CD4-positive, alpha-beta T cell treated with Interferon alpha-2 for 1 hour (primary cell): ENCODE data around the gene RFX2.

Experiments
- DNase-seq, 2 donors: peaks; one replicate each; pipeline ENCODE4 v3.0.0-alpha.2; 2020 to 2022

The RFX2 gene

DNA sequence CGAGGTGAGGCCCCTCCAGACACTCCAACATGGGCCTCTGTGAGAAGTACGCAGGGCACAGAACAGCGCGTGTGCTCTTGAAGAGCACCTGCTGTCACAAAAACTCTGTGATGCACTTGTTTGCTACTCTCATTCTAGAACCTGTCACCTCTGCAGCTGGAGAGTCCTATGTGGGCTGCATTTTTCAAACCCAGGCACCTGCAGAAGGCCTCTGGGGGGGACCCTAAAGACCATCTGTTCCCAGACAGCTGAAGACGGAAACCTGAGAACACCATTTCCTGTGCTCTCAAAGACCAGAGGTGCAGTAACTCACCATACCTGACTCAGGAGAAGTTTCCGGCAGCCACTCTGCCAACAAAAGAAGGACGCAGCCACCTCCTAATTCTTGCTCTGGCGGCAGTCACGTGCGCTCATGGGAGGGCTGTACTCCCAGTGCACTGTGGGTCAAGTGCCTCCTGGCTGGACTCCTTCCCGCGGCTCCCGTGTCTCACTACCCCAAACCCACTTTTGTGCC, 160.5 kb downstream of the RFX2 start:
- peak in 1 of 2 donors; percentile 46 for DNase-seq

DNA sequence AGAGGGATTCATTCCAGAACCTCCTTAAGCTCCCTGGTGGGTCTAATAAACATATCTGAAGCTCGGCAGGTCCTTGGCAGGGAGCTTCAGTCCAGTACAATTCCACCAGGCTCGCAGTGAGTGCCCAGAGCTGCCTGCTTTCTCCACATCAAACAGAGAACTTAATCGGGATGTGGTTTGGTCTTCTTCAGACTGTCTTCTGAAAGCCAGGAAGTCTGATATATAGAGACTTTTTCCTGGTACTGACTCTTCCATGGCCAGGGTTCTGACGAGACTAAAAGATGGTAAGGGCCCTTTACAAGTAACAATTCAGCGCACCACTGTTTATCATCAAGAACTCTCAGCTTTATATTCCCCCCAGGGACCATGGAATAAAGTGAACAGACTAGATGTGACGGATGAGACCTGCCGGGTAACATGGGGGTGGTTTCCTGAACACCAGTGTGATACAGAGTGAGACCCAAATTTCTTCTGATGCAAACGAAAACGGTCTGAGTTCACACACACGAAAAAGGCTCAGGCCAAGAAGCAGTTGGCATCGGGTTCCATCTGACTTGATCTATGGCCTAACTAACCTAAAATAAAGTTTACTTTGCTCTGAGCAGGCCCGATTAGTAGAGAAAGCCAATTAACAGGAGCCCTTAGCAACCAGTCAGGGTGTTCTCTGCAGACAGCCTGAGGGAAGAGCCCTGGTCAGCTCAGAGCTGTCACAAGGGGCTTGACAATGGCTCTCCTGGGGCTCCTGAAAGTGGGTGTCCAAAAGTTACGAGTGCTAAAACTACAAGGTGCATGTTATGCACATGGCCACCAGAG, 161.3 kb downstream of the RFX2 start:
- DNase-seq = peak in 1 of 2 donors; percentile 39

DNA sequence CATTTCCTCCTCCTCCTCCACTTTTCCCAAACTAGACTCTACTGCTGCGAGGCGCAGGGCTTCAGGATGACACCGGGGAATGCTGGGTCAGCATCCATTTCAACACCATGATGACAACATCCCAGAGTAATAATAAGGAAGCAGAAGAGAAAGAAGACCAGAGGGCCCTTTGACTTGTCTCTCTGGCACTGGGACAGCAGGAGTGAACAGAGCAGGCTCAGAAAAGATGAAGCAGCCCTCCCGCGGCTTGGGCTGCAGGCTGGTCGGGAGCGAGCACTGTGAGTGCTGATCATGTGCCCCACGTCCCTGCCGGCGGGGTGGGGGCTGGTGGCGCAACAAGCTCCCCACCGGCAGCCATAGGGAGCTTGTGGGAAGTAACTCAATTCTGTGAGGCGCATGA, 162.9 kb downstream of the RFX2 start:
- peak in 1 of 2 donors; percentile 42 for DNase-seq

DNA sequence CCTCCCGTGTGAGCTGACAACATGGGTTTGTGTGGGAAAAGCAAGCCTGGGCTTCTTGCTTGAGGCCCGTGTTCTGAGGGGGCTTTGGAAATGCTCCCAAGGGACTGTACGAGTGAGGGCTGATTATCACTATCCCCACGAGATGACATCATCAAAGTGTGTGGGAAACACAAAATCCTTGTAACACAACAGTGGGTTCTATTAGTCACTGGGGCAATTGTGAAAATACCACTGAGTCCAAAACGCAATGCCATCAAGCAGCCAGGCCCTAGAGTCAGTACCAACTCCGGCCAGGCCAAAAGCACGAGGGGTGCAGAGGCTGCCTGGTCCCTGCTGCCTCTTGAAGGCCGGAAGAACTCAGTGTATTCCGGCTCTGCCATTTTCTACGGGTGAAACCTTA, 166.7 kb downstream of the RFX2 start:
- DNase-seq = no peak
